AG04450 (cell line): Measurements from ENCODE around the gene EXOC5. TPM values are rescaled to one million over a fixed set of nuclear protein-coding genes. Genes with fewer than 3 reads are reported as not detected.

Experiments used
- CTCF ChIA-PET: fragments of 300-600, 350-600 bp; formaldehyde crosslinking; extraction: SDS; loops from one replicate; lab custom pipeline; 2022; ENCODE audit warnings: antibody characterized with exemption, inconsistent platforms; lab: Charles Lee
- POLR2A ChIA-PET: fragments of 350-600 bp; formaldehyde crosslinking; extraction: SDS; loops from one replicate; lab custom pipeline; 2021; ENCODE audit warnings: antibody characterized with exemption, inconsistent platforms; lab: Yijun Ruan, JAX
- DNase-seq: peaks from one replicate; pipeline ENCODE4 v3.0.0-alpha.2; 2011; ENCODE audit warnings: low read depth, low spot score
- H3K27ac ChIP-seq: one replicate; pipeline ENCODE4 v1.5.1; 2012; ENCODE audit warnings: low read depth, low read length, control low read depth
- H3K27me3 ChIP-seq: one replicate; pipeline ENCODE4 v1.6.0; 2012; ENCODE audit warnings: low read length; ENCODE audit not compliant: control insufficient read depth, insufficient read depth
- H3K4me3 ChIP-seq: 2 replicates; pipeline ENCODE4 v1.5.1; 2011; ENCODE audit warnings: mild to moderate bottlenecking, low read depth, low read length, control low read depth
- H3K9me3 ChIP-seq: 2 replicates; pipeline ENCODE4 v1.5.1; 2012; ENCODE audit warnings: low read length; ENCODE audit not compliant: control insufficient read depth, insufficient read depth
- CTCF ChIP-seq: IDR thresholded peaks from 2 replicates; pipeline ENCODE4 v1.5.1; 2011; ENCODE audit warnings: low read depth, low read length, control low read depth, inconsistent platforms
- polyA minus RNA-seq: library from RNA; depleted of rRNA, polyadenylated mRNA; stranded (reverse); fragments of >200 nt; gene quantifications from 2 replicates; pipeline ENCODE4 v1.2.3, GENCODE V29; 2011; rRNA and poly(A)+ RNA removed
- polyA plus RNA-seq: library from polyadenylated mRNA; depleted of rRNA; stranded (reverse); fragments of >200 nt; gene quantifications from 2 replicates; pipeline ENCODE4 v1.2.3, GENCODE V29; 2011; rRNA removed

The EXOC5 gene
- 46.7 and 71.6 TPM in 2 replicates for polyA plus RNA-seq
- 24.0 and 37.6 TPM in 2 replicates for polyA minus RNA-seq

GRCh38 chr14:57268161-57269069 is at the start of gene EXOC5, which contains the start of gene AP5M1:
EXOC5 (minus strand) TSS chr14:57268905; CDS start chr14:57268648, 257 bp downstream.
AP5M1 (plus strand) TSS chr14:57268971; CDS start chr14:57269315, 344 bp downstream.
- Histone ChIP-seq H3K9me3 (no peaks in the 10 kb centered on the region), H3K27me3 (no peaks in the 10 kb centered on the region), H3K4me3 (peak within 1 kb of the TSS; percentile 67), H3K27ac (peak within 1 kb of the TSS; percentile 88)
- peak; percentile 66 for DNase-seq
- ChIA-PET CTCF (interaction anchor here (0.6 to 1.7 kb wide), 3 partner anchors 25 to 378 kb away, joined by 5 to 6 read pairs (median 5); no protein-coding TSS in a partner anchor), POLR2A (interaction anchor here (0.5 to 1.1 kb wide), 4 partner anchors 13 to 1166 kb away, joined by 3 to 6 read pairs (median 4); partner anchors contain the start of gene TMEM260)
- no peak for TF ChIP-seq CTCF

GRCh38 chr14:57317248-57317833 is 48.6 kb upstream of the EXOC5 start:
- H3K27me3 ChIP-seq: peaks cover 12% of the 10 kb centered on the region
- peak; percentile 90 for TF ChIP-seq CTCF
- H3K4me3 ChIP-seq: no peak overlapping the region
- CTCF ChIA-PET: interaction anchor here (0.5 to 3.4 kb wide), 18 partner anchors 8 to 833 kb away, joined by 3 to 102 read pairs (median 4); no protein-coding TSS in a partner anchor
- POLR2A ChIA-PET: no interaction called here
- H3K27ac ChIP-seq: no peak overlapping the region
- peak; percentile 51 for DNase-seq
- no peaks in the 10 kb centered on the region for H3K9me3 ChIP-seq

- ChIA-PET CTCF (interaction anchor here (1.2 to 3.4 kb wide), 3 partner anchors 655 to 823 kb away, joined by 3 to 102 read pairs (median 5); no protein-coding TSS in a partner anchor), POLR2A (no interaction called here)
- Histone ChIP-seq H3K9me3 (no peaks in the 10 kb centered on the region), H3K27ac (no peak overlapping the region), H3K4me3 (no peak overlapping the region), H3K27me3 (peaks cover 3% of the 10 kb centered on the region)
- no peak for DNase-seq
- TF ChIP-seq CTCF: no peak
These were observed 45.8 kb upstream of the EXOC5 start for GRCh38 chr14:57314396-57315089.

GRCh38 chr14:57302883-57303282 is 34.2 kb upstream of the EXOC5 start:
- H3K4me3 ChIP-seq: no peak overlapping the region
- no peak overlapping the region for H3K27ac ChIP-seq
- H3K27me3 ChIP-seq: no peaks in the 10 kb centered on the region
- ChIA-PET POLR2A (interaction anchor here (0.6 kb wide), 1 partner anchor 21 kb away, joined by 3 read pairs; no protein-coding TSS in a partner anchor), CTCF (no interaction called here)
- DNase-seq: no peak
- H3K9me3 ChIP-seq: no peaks in the 10 kb centered on the region
- no peak for TF ChIP-seq CTCF
